Caco-2 (cell line): ENCODE data around the gene GAA. TPM values are rescaled to one million over a fixed set of nuclear protein-coding genes. Genes with fewer than 3 reads are reported as not detected.

Source experiments
- Bru-seq: library from RNA; stranded (reverse); fragments of 400-500 nt; gene quantifications from one replicate; lab custom pipeline; 2021; lab: Mats Ljungman, UMichigan
- BruChase-seq, 2 experiments: library from RNA; stranded (reverse); fragments of 400-500 nt; gene quantifications; one replicate each; lab custom pipeline; 2021; lab: Mats Ljungman, UMichigan
- BruUV-seq: library from RNA; stranded (reverse); fragments of 400-500 nt; replicated peaks from 2 replicates; lab custom pipeline; 2021; lab: Mats Ljungman, UMichigan
- CTCF ChIA-PET: fragments of 300-600 bp; sonication (Branson Sonifier 250); formaldehyde crosslinking; loops from one replicate; lab custom pipeline; 2022; ENCODE audit warnings: antibody characterized with exemption; lab: Charles Lee
- POLR2A ChIA-PET: fragments of 300-600 bp; sonication (Branson Sonifier 250); formaldehyde crosslinking; loops from one replicate; lab custom pipeline; 2022; ENCODE audit warnings: antibody characterized with exemption; lab: Charles Lee
- DNase-seq, 2 experiments: peaks; one replicate each; pipeline versions ENCODE4 v3.0.0 to v3.0.0-alpha.2; 2020 to 2022
- H3K27me3 ChIP-seq: replicated peaks from 2 replicates; pipeline ENCODE4 v1.6.0; 2011; ENCODE audit warnings: low read length; ENCODE audit not compliant: control insufficient read depth, insufficient read depth
- H3K36me3 ChIP-seq: 2 replicates; pipeline ENCODE4 v1.5.1; 2011; ENCODE audit warnings: low read length; ENCODE audit not compliant: control insufficient read depth, insufficient read depth
- H3K4me1 ChIP-seq: fragments of 250-450 bp; sonication (Bioruptor Pico); 2 replicates; pipeline ENCODE4 v1.5.1; 2020; ENCODE audit warnings: mild to moderate bottlenecking
- H3K4me3 ChIP-seq: 2 replicates; pipeline ENCODE4 v1.5.1; 2011; ENCODE audit warnings: low read depth, mild to moderate bottlenecking, control low read depth, low read length
- H3K9me3 ChIP-seq: fragments of 250-450 bp; sonication (Bioruptor Pico); 2 replicates; pipeline ENCODE4 v1.5.1; 2020; ENCODE audit warnings: mild to moderate bottlenecking, moderate library complexity
- H3K27ac Mint-ChIP-seq: one replicate; pipeline ENCODE4 v1.8.0; 2022; ENCODE audit warnings: mixed read lengths; ENCODE audit not compliant: unreplicated experiment
- H3K27me3 Mint-ChIP-seq: one replicate; pipeline ENCODE4 v1.8.0; 2022; ENCODE audit warnings: mixed read lengths; ENCODE audit not compliant: insufficient read depth, unreplicated experiment
- H3K36me3 Mint-ChIP-seq: one replicate; pipeline ENCODE4 v1.8.0; 2022; ENCODE audit warnings: mild to moderate bottlenecking, mixed read lengths; ENCODE audit not compliant: insufficient read depth, unreplicated experiment
- H3K4me1 Mint-ChIP-seq: one replicate; pipeline ENCODE4 v1.8.0; 2022; ENCODE audit warnings: low read depth, mixed read lengths; ENCODE audit not compliant: unreplicated experiment
- H3K4me3 Mint-ChIP-seq: one replicate; pipeline ENCODE4 v1.8.0; 2022; ENCODE audit warnings: mild to moderate bottlenecking, moderate library complexity, mixed read lengths; ENCODE audit not compliant: unreplicated experiment
- H3K9me3 Mint-ChIP-seq: one replicate; pipeline ENCODE4 v1.8.0; 2022; ENCODE audit warnings: mixed read lengths; ENCODE audit not compliant: unreplicated experiment
- CTCF ChIP-seq, 2 experiments: fragments of 200-600 bp in 1 of 2; IDR thresholded peaks; 1 replicate in 1 of 2; 2 replicates in 1 of 2; pipeline versions ENCODE4 v1.5.1 to v1.8.0; 2011 to 2022; ENCODE audit warnings: antibody characterized with exemption in 1 of 2, control low read depth in 1 of 2, inconsistent platforms in 1 of 2, low read depth in 1 of 2, low read length in 1 of 2, mild to moderate bottlenecking in 1 of 2, moderate library complexity in 1 of 2; ENCODE audit not compliant: insufficient read depth in 1 of 2, severe bottlenecking in 1 of 2, unreplicated experiment in 1 of 2
- intact Hi-C: fragments of 100-400 bp; cut with micrococcal nuclease; formaldehyde crosslinking; loops from one replicate; pipeline ENCODE4 v1.10.0; 2022; ENCODE audit not compliant: unreplicated experiment
- long read RNA-seq: library from polyadenylated mRNA; stranded (forward); transcript quantifications from one replicate; pipeline ENCODE4 v2.0.0, GENCODE V29; 2022
- total RNA-seq: library from RNA; stranded (reverse); gene quantifications from 2 replicates; pipeline ENCODE4 v1.2.3, GENCODE V29; 2022

The GAA gene
- 42.4 and 44.6 TPM in 2 replicates for total RNA-seq
- Bru-seq, nascent RNA, result percentile 53 among the genes with signal in this experiment
- BruChase-seq, experiment 1, labeled RNA remaining after a 2-hour chase, result percentile 56 among the genes with signal in this experiment
- BruChase-seq, experiment 2, labeled RNA remaining after a 6-hour chase, result percentile 59 among the genes with signal in this experiment
- long read RNA-seq, transcript GAA-202 (21 exons, 3,549 nt), result major isoform, 21 of 74 reads
- long read RNA-seq, transcript GAA-201 (20 exons, 3,626 nt), result minor isoform, 5 of 74 reads
- long read RNA-seq, partial matches to known transcripts, result 19 of 74 reads
- long read RNA-seq, other reads (novel, unspliced or antisense), result 29 of 74 reads

DNA sequence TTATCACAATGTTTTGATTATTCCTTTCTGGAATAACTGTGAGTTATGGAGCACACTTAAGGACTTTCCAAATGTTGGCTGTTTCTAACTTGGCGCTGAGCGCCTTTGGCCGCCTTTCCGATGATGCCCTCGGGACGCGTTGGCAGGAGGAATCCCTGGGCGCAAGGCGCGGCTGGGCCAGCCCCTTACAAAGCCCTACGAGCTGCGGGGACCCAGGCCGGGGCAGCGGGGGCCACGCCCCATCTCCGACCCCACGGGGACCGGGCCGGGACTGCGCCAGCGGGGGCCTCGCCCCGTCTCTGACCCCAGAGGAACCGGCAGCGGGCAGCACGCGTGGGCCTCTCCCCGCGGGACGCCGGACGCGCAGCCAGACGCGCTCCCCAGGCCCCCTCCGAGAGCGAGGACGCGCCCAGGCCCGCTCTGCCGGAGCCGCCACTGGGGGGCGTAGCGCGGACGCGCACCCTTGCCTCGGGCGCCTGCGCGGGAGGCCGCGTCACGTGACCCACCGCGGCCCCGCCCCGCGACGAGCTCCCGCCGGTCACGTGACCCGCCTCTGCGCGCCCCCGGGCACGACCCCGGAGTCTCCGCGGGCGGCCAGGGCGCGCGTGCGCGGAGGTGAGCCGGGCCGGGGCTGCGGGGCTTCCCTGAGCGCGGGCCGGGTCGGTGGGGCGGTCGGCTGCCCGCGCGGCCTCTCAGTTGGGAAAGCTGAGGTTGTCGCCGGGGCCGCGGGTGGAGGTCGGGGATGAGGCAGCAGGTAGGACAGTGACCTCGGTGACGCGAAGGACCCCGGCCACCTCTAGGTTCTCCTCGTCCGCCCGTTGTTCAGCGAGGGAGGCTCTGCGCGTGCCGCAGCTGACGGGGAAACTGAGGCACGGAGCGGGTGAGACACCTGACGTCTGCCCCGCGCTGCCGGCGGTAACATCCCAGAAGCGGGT, at the start of gene GAA:
GAA (plus strand) TSS at position 571 of the 935 bp plus-strand sequence. CDS start 3,006 bp downstream, outside the sequence.
- peak; percentile 64 to 94 for TF ChIP-seq CTCF (IDR thresholded peaks at IDR 0.05; ENCODE audit: insufficient read depth in 1 of 2, low read depth in 1 of 2, low read length in 1 of 2, severe bottlenecking in 1 of 2, unreplicated experiment in 1 of 2)
- DNase-seq, result peak; percentile 80 to 95
- peaks cover 8% of the 10 kb centered on the region for H3K36me3 Mint-ChIP-seq
- peak within 1 kb of the TSS; percentile 86 for H3K4me3 Mint-ChIP-seq
- no peaks in the 10 kb centered on the region for H3K9me3 Mint-ChIP-seq
- Histone ChIP-seq H3K27me3 (no peaks in the 10 kb centered on the region; the same call in 1 of the 2 replicates), H3K4me1 (peaks cover 9% of the 10 kb centered on the region), H3K9me3 (no peaks in the 10 kb centered on the region), H3K36me3 (no peaks in the 10 kb centered on the region), H3K4me3 (peak within 1 kb of the TSS; percentile 97)
- BruUV-seq, result no TSS peak
- H3K27ac Mint-ChIP-seq, result peak within 1 kb of the TSS; percentile 81
- POLR2A ChIA-PET, result interaction anchor here (0.5 to 1.5 kb wide), 9 partner anchors 23 to 390 kb away, joined by 3 to 16 read pairs (median 4); no protein-coding TSS in a partner anchor
- CTCF ChIA-PET, result interaction anchor here (0.6 to 2.5 kb wide), 26 partner anchors 8 to 1026 kb away, joined by 3 to 37 read pairs (median 4); partner anchors contain the start of genes CBX8, ENGASE, SGSH and SLC26A11
- peaks cover 6% of the 10 kb centered on the region for H3K4me1 Mint-ChIP-seq
- no peaks in the 10 kb centered on the region for H3K27me3 Mint-ChIP-seq
- intact Hi-C loops, result loop anchor here (1.0 to 10.0 kb wide), 2 partner anchors 23 to 176 kb away; no protein-coding TSS in a partner anchor

DNA sequence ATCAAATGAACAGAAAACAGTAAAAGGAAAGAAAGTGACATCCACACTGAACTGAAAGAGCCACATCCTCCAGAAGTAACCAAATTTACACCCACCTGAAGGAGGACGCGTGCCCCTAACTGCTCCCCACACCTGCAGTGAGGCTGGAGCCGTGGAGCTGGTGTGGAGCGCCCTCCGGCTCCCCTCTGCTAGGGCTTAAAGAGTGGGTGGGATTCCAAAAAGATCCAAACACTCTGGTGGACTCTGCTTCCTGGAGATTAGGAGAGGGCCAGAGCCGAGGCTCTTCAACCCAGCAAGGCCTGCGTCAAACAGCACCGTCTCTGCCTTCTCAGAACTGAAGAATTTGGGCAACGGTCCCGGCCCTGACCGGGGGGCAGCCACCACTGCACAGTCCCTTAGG, 49.7 kb upstream of the GAA start:
- intact Hi-C loops, result no loop called here
- Histone ChIP-seq H3K4me1 (no peaks in the 10 kb centered on the region), H3K9me3 (no peaks in the 10 kb centered on the region), H3K4me3 (no peak overlapping the region), H3K27me3 (no peaks in the 10 kb centered on the region), H3K36me3 (no peaks in the 10 kb centered on the region)
- no peaks in the 10 kb centered on the region for H3K27me3 Mint-ChIP-seq
- no peak overlapping the region for H3K4me3 Mint-ChIP-seq
- no peaks in the 10 kb centered on the region for H3K4me1 Mint-ChIP-seq
- CTCF ChIA-PET, result no interaction called here
- H3K36me3 Mint-ChIP-seq, result no peaks in the 10 kb centered on the region
- no TSS peak for BruUV-seq
- POLR2A ChIA-PET, result no interaction called here
- no peak overlapping the region for H3K27ac Mint-ChIP-seq
- no peak for DNase-seq
- no peak for TF ChIP-seq CTCF (IDR thresholded peaks at IDR 0.05; ENCODE audit: insufficient read depth in 1 of 2, low read depth in 1 of 2, low read length in 1 of 2, severe bottlenecking in 1 of 2, unreplicated experiment in 1 of 2)
- H3K9me3 Mint-ChIP-seq, result no peaks in the 10 kb centered on the region

DNA sequence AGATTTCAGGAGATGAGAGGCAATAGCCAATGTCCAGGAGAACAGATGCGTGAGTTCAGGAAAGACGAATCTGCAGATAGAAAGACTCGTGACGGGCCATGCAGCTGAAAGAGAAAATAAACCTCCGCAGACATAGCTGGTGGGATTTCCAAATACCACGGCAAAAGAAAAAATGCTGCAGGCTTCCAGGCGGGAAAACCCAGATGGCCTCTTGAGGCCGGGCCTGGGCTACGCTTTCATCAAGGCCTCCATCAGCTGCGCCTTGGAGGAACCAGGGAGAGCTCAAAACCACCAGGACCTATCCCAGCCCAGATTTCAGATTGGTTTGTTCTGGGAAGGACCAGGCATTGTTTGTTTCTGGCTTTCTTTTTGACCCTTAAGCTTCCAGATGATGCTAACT, 48.3 kb upstream of the GAA start:
- no peaks in the 10 kb centered on the region for H3K4me1 ChIP-seq
- no peaks in the 10 kb centered on the region for H3K36me3 Mint-ChIP-seq
- intact Hi-C loops, result no loop called here
- no peak for TF ChIP-seq CTCF (IDR thresholded peaks at IDR 0.05; ENCODE audit: insufficient read depth in 1 of 2, low read depth in 1 of 2, low read length in 1 of 2, severe bottlenecking in 1 of 2, unreplicated experiment in 1 of 2)
- H3K27me3 ChIP-seq, result no peaks in the 10 kb centered on the region
- no peak for DNase-seq
- H3K4me3 Mint-ChIP-seq, result no peak overlapping the region
- H3K27ac Mint-ChIP-seq, result no peak overlapping the region
- BruUV-seq, result no TSS peak
- no peaks in the 10 kb centered on the region for H3K27me3 Mint-ChIP-seq
- no peaks in the 10 kb centered on the region for H3K9me3 Mint-ChIP-seq
- ChIA-PET CTCF (no interaction called here), POLR2A (no interaction called here)
- H3K4me3 ChIP-seq, result no peak overlapping the region
- no peaks in the 10 kb centered on the region for H3K36me3 ChIP-seq
- H3K4me1 Mint-ChIP-seq, result no peaks in the 10 kb centered on the region
- H3K9me3 ChIP-seq, result no peaks in the 10 kb centered on the region
